ENCODE data around the gene ERAP2. TPM values are rescaled to one million over a fixed set of nuclear protein-coding genes. Genes with fewer than 3 reads are reported as not detected.

Gene ERAP2
- total RNA-seq, 2 experiments from 2014 or later, result 56.6 to 61.4 TPM

DNA sequence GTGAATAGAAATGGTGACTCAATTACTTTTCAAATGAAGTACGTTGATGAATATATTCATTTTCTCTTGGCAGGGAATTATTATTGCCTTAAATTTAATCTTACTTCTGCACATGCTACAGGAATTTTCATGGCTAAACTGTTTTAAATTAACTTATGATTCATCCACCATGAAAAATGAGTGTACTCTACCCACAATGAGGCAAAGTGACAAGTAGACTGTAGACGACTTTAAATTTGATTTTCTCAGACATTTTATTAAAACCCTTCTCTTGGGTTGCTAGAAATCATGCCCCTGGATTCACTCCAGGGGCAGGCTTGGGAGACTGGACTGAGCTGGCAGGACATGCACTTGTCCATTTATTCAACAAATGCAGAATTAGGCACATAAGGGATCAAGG, 23.5 kb upstream of the ERAP2 start:
- Mint-ChIP-seq H3K36me3 (ENCODE audit: low read depth) (no peaks in the 10 kb centered on the region), H3K9me3 (no peaks in the 10 kb centered on the region), H3K4me3 (no peak overlapping the region), H3K27me3 (no peaks in the 10 kb centered on the region), H3K27ac (no peak overlapping the region), H3K4me1 (ENCODE audit: low read depth) (no peaks in the 10 kb centered on the region)
- Histone ChIP-seq H3K27me3 (ENCODE audit: control insufficient read depth in 1 of 2, insufficient read depth in 2 of 2, low read length in 2 of 2) (no peaks in the 10 kb centered on the region), H3K27ac (ENCODE audit: low read depth in 1 of 2, low read length in 2 of 2) (no peak overlapping the region), H3K9me3 (ENCODE audit: control insufficient read depth in 1 of 2, insufficient read depth in 1 of 2, low read length in 2 of 2) (no peaks in the 10 kb centered on the region), H3K36me3 (ENCODE audit: insufficient read depth, low read length) (no peaks in the 10 kb centered on the region), H3K4me1 (ENCODE audit: insufficient read depth, low read length) (no peaks in the 10 kb centered on the region), H3K4me3 (ENCODE audit: low read length) (no peak overlapping the region)
- ATAC-seq (ENCODE audit: poor library complexity) (no peak), DNase-seq (no peak)
- ChIA-PET CTCF (no interaction called here), POLR2A (no interaction called here)
- TF ChIP-seq CTCF (IDR thresholded peaks at IDR 0.05), result no peak
- intact Hi-C loops (cut with DNase I, micrococcal nuclease), result no loop called here

DNA sequence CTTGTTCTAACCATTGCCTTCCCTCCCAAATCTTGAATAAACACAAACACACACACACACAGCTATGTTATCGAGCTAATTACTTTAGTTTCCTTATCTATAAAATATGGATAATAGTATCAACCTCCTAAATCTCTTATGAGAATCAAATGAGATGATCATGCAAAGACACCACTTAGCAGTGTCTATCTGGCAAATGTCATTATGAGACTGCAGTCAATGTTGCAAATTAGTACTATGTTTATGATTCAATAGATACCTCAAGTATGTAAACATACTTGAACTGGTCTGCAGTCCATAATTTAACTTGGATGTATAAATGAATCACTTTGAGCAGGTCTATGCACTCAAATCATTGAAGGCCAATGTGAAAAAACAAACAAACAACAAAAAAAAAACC, 22.2 kb upstream of the ERAP2 start:
- no peaks in the 10 kb centered on the region for H3K4me1 Mint-ChIP-seq (ENCODE audit: low read depth)
- DNase-seq (no peak), ATAC-seq (ENCODE audit: poor library complexity) (no peak)
- TF ChIP-seq CTCF (IDR thresholded peaks at IDR 0.05), result no peak
- Histone ChIP-seq H3K36me3 (ENCODE audit: insufficient read depth, low read length) (no peaks in the 10 kb centered on the region), H3K4me1 (ENCODE audit: insufficient read depth, low read length) (no peaks in the 10 kb centered on the region), H3K9me3 (ENCODE audit: control insufficient read depth in 1 of 2, insufficient read depth in 1 of 2, low read length in 2 of 2) (no peaks in the 10 kb centered on the region), H3K4me3 (ENCODE audit: low read length) (no peak overlapping the region), H3K27ac (ENCODE audit: low read depth in 1 of 2, low read length in 2 of 2) (no peak overlapping the region), H3K27me3 (ENCODE audit: control insufficient read depth in 1 of 2, insufficient read depth in 2 of 2, low read length in 2 of 2) (no peaks in the 10 kb centered on the region)
- H3K36me3 Mint-ChIP-seq (ENCODE audit: low read depth), result no peaks in the 10 kb centered on the region
- intact Hi-C loops (cut with DNase I, micrococcal nuclease), result no loop called here
- no peak overlapping the region for H3K4me3 Mint-ChIP-seq
- ChIA-PET POLR2A (no interaction called here), CTCF (no interaction called here)
- no peaks in the 10 kb centered on the region for H3K27me3 Mint-ChIP-seq
- H3K9me3 Mint-ChIP-seq, result no peaks in the 10 kb centered on the region
- no peak overlapping the region for H3K27ac Mint-ChIP-seq

GRCh38 chr5:96855031-96855872, 21.0 kb upstream of the ERAP2 start:
- intact Hi-C loops (cut with DNase I, micrococcal nuclease), result no loop called here
- no peaks in the 10 kb centered on the region for H3K4me1 Mint-ChIP-seq (ENCODE audit: low read depth)
- H3K27ac ChIP-seq (ENCODE audit: low read depth in 1 of 2, low read length in 2 of 2), result no peak overlapping the region
- no peaks in the 10 kb centered on the region for H3K36me3 Mint-ChIP-seq (ENCODE audit: low read depth)
- no peaks in the 10 kb centered on the region for H3K9me3 ChIP-seq (ENCODE audit: control insufficient read depth in 1 of 2, insufficient read depth in 1 of 2, low read length in 2 of 2)
- H3K36me3 ChIP-seq (ENCODE audit: insufficient read depth, low read length), result no peaks in the 10 kb centered on the region
- no peak for TF ChIP-seq CTCF (IDR thresholded peaks at IDR 0.05)
- POLR2A ChIA-PET, result no interaction called here
- H3K9me3 Mint-ChIP-seq, result no peaks in the 10 kb centered on the region
- no peaks in the 10 kb centered on the region for H3K4me1 ChIP-seq (ENCODE audit: insufficient read depth, low read length)
- H3K4me3 Mint-ChIP-seq, result no peak overlapping the region
- ATAC-seq (ENCODE audit: poor library complexity) (no peak), DNase-seq (no peak)
- no peak overlapping the region for H3K27ac Mint-ChIP-seq
- H3K27me3 ChIP-seq (ENCODE audit: control insufficient read depth in 1 of 2, insufficient read depth in 2 of 2, low read length in 2 of 2), result no peaks in the 10 kb centered on the region
- H3K4me3 ChIP-seq (ENCODE audit: low read length), result no peak overlapping the region
- CTCF ChIA-PET, result interaction anchor here (2.1 kb wide), 1 partner anchor 14 kb away, joined by 8 read pairs; no protein-coding TSS in a partner anchor
- no peaks in the 10 kb centered on the region for H3K27me3 Mint-ChIP-seq
